CD4-positive, alpha-beta T cell treated with Interleukin-2 at 100 ng/mL for 4 hours (primary cell): ENCODE measurements around the gene PIP4K2B.
"Not testable (repeated sequence)": the region's sequence is repeated elsewhere in the genome, so short reads cannot be mapped to it uniquely, and the experiment has no call there.

Experiments used
- DNase-seq: peaks from one replicate; pipeline ENCODE4 v3.0.0-alpha.2; 2020; ENCODE audit warnings: low spot score

The PIP4K2B gene

GRCh38 chr17:38799501-38800236, at the start of gene PIP4K2B:
Gene PIP4K2B (minus strand): TSS chr17:38799556. CDS start chr17:38799424, 132 bp downstream.
- DNase-seq: peak; percentile 91

GRCh38 chr17:38848557-38848891, 49.2 kb upstream of the PIP4K2B start:
- no peak for DNase-seq

- no peak for DNase-seq
Measured at GRCh38 chr17:38844261-38844757, 45.0 kb upstream of the PIP4K2B start.

- no peak for DNase-seq
Measured at GRCh38 chr17:38825762-38826247, 26.4 kb upstream of the PIP4K2B start.

GRCh38 chr17:38824899-38825761, 25.8 kb upstream of the PIP4K2B start, which contains the start of gene CWC25:
Gene CWC25 (minus strand): TSS chr17:38825321. CDS start chr17:38825183, 138 bp downstream.
- DNase-seq: peak; percentile 98

- peak; percentile 18 for DNase-seq
Measured at GRCh38 chr17:38815576-38816193, 16.3 kb upstream of the PIP4K2B start.

GRCh38 chr17:38809828-38810227, 10.5 kb upstream of the PIP4K2B start:
- no peak for DNase-seq

- DNase-seq: no peak
Measured at GRCh38 chr17:38800237-38800760, 943 bp upstream of the PIP4K2B start.

- DNase-seq: peak; percentile 53
Measured at GRCh38 chr17:38798614-38799500, 499 bp downstream of the PIP4K2B start.

GRCh38 chr17:38797828-38798227, 1.5 kb downstream of the PIP4K2B start:
- no peak for DNase-seq

GRCh38 chr17:38797158-38797490, 2.2 kb downstream of the PIP4K2B start:
- no peak for DNase-seq

GRCh38 chr17:38796451-38797157, 2.8 kb downstream of the PIP4K2B start:
- DNase-seq: no peak

GRCh38 chr17:38794221-38794620, 5.1 kb downstream of the PIP4K2B start:
- no peak for DNase-seq

GRCh38 chr17:38791162-38791561, 8.2 kb downstream of the PIP4K2B start:
- DNase-seq: no peak

GRCh38 chr17:38790148-38790707, 9.1 kb downstream of the PIP4K2B start:
- not testable (repeated sequence) for DNase-seq

- no peak for DNase-seq
Measured at GRCh38 chr17:38789185-38789584, 10.2 kb downstream of the PIP4K2B start.

GRCh38 chr17:38787999-38788398, 11.4 kb downstream of the PIP4K2B start:
- not testable (repeated sequence) for DNase-seq

GRCh38 chr17:38786372-38786771, 13.0 kb downstream of the PIP4K2B start:
- DNase-seq: no peak

GRCh38 chr17:38783227-38783626, 16.1 kb downstream of the PIP4K2B start:
- no peak for DNase-seq
